Measurements from ENCODE around the gene FHAD1.
A peak's percentile ranks its signal among the peaks of the same experiment; 100 is the strongest.

Gene FHAD1

GRCh38 chr1:15246960-15247614 is at the start of gene FHAD1:
Gene FHAD1, plus strand, starts transcription at chr1:15247223. Its CDS starts 4,562 bp downstream, at chr1:15251785.
- DNase-seq (ENCODE audit: low spot score) = peak; percentile 38

- no peak for DNase-seq (ENCODE audit: low spot score)
Observed at GRCh38 chr1:15197591-15198447, 49.2 kb upstream of the FHAD1 start.

- DNase-seq (ENCODE audit: low spot score) = no peak
Observed at GRCh38 chr1:15198684-15199083, 48.3 kb upstream of the FHAD1 start.

GRCh38 chr1:15201221-15201620 is 45.8 kb upstream of the FHAD1 start:
- DNase-seq (ENCODE audit: low spot score) = no peak

- no peak for DNase-seq (ENCODE audit: low spot score)
Observed at GRCh38 chr1:15201849-15202551, 45.0 kb upstream of the FHAD1 start.

GRCh38 chr1:15204931-15205330 is 42.1 kb upstream of the FHAD1 start:
- no peak for DNase-seq (ENCODE audit: low spot score)

GRCh38 chr1:15205586-15206346 is 41.3 kb upstream of the FHAD1 start:
- no peak for DNase-seq (ENCODE audit: low spot score)

GRCh38 chr1:15206418-15207030 is 40.5 kb upstream of the FHAD1 start:
- peak; percentile 36 for DNase-seq (ENCODE audit: low spot score)

GRCh38 chr1:15207031-15207828 is 39.8 kb upstream of the FHAD1 start:
- no peak for DNase-seq (ENCODE audit: low spot score)

- DNase-seq (ENCODE audit: low spot score) = no peak
Observed at GRCh38 chr1:15207829-15208429, 39.1 kb upstream of the FHAD1 start.

GRCh38 chr1:15210651-15211375 is 36.2 kb upstream of the FHAD1 start:
- no peak for DNase-seq (ENCODE audit: low spot score)

- no peak for DNase-seq (ENCODE audit: low spot score)
Observed at GRCh38 chr1:15211424-15211823, 35.6 kb upstream of the FHAD1 start.

- DNase-seq (ENCODE audit: low spot score) = no peak
Observed at GRCh38 chr1:15212216-15212953, 34.6 kb upstream of the FHAD1 start.

GRCh38 chr1:15212954-15213291 is 34.1 kb upstream of the FHAD1 start:
- no peak for DNase-seq (ENCODE audit: low spot score)

GRCh38 chr1:15213341-15213821 is 33.6 kb upstream of the FHAD1 start:
- DNase-seq (ENCODE audit: low spot score) = no peak

GRCh38 chr1:15214527-15214926 is 32.5 kb upstream of the FHAD1 start:
- no peak for DNase-seq (ENCODE audit: low spot score)

GRCh38 chr1:15215116-15215515 is 31.9 kb upstream of the FHAD1 start:
- no peak for DNase-seq (ENCODE audit: low spot score)

GRCh38 chr1:15217654-15218053 is 29.4 kb upstream of the FHAD1 start:
- no peak for DNase-seq (ENCODE audit: low spot score)
